HG03575 (cell line): ENCODE measurements around the gene FBXL17.

ENCODE experiments used
- ATAC-seq: cut with Tn5 transposase; IDR thresholded peaks from one replicate; pipeline ENCODE4 v1.9.1; 2021; ENCODE audit not compliant: unreplicated experiment, insufficient number of reproducible peaks, low FRiP score; ENCODE audit errors: extremely low read depth

FBXL17 gene

GRCh38 chr5:108379722-108380530, 2.0 kb downstream of the FBXL17 start:
- no peak for ATAC-seq

DNA sequence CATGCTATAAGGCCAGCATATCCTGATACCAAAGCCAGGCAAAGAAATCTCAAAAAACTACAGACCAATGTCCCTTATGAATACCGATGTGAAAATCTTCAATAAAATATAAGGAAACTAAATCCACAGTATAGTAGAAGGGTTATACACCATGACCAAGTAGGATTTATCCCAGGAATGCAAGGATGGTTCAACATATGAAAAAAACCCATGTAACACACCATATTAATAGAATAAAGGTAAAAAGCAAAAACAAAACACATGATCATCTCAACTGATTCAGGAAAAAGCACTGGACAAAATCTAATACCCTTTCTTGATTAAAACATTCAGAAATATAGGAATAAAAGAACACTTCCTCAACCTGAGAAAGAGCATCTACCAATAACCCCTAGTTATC, 6.1 kb downstream of the FBXL17 start:
- ATAC-seq: no peak

DNA sequence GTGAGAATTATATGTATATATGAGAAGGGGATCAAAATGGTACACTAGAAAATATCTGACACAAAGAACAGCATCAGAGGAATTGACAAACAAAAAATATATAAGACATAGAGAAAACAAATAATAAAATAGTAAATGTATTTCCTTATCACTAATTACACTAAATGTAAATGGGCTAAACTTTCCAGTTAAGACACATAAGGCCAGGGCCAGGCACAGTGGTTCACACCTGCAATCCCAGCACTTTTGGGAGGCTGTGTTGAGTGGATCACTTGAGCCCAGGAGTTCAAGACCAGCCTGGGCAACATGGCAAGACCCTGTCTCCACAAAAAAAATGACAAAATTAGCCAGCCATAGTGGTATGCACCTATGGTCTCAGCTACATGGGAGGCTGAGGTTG, 8.5 kb downstream of the FBXL17 start:
- no peak for ATAC-seq

DNA sequence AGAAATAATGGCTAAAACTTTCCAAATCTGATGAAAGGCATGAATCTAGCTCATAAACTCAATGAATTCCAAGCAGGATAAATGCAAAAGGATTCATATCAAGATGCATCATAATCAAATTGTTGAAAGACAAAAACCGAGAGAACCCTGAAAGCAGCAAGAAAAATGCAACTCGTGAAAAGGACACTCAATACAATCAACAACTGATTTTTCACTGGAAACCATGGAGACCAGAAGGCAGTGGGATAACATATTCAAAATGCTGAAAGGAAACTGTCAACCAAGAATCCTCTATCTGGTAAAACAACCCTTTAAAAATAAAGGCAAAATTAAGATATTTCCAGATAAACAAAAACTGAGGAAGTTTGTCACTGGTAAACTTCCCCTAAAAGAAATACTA, 9.5 kb downstream of the FBXL17 start:
- ATAC-seq: no peak

GRCh38 chr5:108371263-108371662, 10.6 kb downstream of the FBXL17 start:
- no peak for ATAC-seq

DNA sequence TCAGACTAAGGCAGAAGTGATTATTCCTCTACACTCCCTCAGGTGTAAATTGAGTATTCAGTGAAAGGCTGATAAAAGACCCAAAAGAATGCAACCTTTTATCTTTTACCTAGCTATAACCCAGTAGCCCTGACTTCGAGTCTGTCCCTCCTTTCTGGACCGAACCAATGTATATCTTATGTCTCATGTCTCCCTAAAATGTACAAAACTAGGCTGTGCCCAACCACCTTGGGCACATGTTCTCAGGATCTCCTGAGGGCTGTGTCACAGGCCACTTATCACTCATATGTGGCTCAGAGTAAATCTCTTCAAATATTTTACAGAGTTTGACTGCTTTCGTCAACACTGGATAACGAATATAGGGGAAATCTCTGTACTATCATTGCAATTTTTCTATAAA, 12.7 kb downstream of the FBXL17 start:
- no peak for ATAC-seq

DNA sequence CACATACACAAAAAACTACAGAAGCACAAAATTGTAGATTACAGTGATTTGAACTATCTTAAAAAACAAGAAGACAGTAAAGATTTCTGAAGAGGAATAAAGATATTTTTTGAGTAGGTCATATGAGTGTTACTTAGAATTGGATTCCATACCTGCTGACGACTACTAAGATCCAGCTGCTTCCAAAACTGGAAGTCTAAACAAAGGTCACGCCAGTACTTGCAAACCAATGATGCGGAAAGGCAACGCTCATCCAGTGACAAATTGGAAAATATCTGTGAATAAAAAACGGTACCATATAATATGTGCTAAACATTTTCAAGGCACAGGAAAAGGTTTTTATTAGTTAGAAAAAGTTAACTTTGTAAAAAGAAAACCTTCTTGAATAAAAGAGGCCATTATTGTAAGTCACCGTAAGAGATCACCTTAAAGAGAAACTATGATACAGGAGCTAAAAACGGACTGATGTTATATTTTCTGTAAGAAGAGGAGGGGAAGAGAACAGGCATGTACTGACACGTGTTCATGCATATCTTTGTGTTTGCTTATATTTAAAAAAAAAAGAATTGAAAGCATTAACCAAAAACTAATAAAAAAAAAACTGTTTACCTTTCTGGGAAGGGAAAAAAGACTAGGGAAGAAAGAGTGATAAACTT, 14.1 kb downstream of the FBXL17 start:
- no peak for ATAC-seq

DNA sequence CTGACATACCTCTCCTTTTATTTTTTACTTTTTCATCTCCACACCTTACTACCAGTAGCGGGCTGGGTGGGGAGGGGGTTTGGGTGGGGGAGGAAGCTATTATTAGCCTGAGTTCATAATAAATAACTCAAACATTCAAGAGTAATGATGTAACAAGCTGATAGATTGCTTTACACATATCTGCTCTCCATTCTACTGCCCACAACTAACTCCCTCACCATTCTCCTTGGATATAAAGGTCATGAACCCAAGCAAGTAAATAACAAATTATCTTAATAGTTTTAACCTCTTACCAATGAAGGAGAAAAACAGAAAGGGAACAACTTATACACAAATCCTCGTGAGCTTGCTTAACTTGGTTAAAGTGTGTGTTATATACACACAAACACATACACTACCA, 15.4 kb downstream of the FBXL17 start:
- ATAC-seq: no peak

DNA sequence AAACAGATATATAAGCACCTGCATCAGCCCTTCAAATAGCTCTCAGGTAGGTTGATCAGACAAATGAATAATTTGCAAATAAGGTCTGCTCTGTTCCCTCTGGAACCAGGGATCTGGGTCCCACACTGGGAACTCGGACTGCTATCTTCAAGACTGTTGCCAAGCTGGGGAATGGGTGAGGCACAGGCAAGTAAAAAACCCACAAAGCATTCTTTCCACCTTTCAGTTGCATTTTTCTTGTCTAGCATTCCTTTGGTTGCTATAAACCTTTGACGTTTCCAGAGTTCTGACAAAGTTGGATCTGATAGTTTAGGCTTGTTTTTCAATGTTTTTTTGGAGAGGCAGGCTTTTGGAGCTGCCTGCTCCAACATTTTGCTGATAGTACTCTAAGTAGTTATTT, 20.1 kb downstream of the FBXL17 start:
- no peak for ATAC-seq

DNA sequence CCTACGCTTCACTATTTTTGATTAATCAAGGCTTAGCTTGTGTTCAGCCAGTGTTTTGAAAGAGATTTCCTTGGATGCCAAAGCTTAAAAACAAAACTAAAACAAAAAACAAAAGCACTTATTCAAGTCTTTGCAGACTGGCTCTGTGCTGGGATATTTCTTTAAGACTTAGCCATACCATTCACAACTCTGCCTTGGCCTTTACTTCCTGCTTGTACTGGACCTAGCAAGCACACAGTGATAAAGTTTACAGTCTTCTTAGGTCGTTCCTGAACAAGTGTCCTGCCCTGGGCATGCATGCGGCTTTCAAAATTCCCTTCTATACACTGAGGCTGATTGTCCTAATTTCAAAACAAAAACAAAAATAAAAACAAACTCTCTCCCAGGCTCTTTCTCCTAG, 20.7 kb downstream of the FBXL17 start:
- no peak for ATAC-seq

- no peak for ATAC-seq
Measured at GRCh38 chr5:108360280-108360679, 21.6 kb downstream of the FBXL17 start.

DNA sequence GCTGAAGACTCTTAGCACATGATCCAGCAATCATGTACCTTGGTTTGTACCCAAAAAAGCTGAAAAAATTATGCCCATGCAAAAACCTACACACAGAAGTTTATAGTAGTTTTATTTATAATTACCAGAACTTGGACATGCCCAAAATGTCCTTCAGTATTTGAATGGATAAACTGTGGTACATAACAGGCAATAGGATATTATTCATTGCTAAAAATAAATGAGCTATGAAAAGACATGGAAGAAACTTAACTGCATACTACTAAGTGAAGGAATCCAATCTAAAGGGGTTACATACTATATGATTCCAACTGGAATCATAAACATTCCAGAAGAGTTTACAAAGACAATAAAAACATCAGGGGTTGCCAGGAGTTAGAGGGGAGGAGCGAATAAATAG, 25.6 kb downstream of the FBXL17 start:
- no peak for ATAC-seq

GRCh38 chr5:108353087-108353486, 28.8 kb downstream of the FBXL17 start:
- ATAC-seq: no peak

- peak; percentile 88 for ATAC-seq
Measured at GRCh38 chr5:108345541-108346171, 36.2 kb downstream of the FBXL17 start.

DNA sequence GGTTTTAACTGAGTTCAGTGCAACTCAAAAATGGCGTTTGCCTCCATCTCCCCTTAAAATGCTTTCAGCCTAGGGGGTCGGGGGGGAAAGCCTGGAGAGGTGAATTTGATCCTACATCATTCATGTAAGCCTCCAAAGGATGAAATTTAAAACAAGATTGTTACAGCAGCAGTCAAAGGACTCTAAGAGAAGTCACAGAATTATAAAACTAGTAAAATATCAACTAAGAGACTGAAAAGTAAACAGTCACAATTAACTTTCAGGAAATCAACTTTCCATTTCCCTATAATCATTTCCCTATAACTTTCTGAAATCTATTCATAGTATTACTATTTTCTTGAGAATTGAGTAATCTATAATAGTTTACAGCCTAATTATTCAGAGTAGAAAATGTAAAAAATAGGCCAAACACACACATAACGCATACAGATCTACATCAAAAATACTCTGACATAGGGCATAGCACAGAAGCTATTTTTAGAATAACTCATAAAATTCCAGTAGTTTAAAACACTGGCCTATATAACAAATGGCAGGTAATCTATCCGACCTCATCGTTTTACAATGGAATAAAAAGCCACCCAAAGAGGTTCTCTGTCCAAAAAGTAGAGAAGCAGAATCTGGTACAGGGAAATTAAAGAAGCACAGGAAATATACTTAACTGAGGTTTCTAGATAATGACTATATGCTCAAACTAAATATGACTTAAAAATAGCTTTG, 37.6 kb downstream of the FBXL17 start:
- ATAC-seq: no peak

- no peak for ATAC-seq
Measured at GRCh38 chr5:108341866-108342265, 40.0 kb downstream of the FBXL17 start.

DNA sequence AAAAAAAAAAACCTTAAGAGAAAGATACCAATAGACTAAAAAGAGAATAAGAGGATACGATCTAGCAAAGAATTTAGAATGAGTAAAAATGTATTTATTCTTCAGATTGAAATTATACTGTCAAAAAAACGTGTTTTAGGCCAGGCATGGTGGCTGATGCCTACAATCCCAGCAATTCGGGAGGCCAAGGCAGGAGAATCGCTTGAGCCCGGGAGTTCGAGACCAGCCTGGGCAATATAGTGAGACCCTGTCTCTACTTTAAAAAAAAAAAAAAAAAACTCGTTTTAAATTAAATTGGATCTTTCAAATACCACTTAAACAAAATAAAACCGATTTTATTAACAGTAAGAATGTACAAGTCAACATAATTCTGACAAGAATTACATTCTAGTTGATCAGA, 41.8 kb downstream of the FBXL17 start:
- ATAC-seq: no peak

DNA sequence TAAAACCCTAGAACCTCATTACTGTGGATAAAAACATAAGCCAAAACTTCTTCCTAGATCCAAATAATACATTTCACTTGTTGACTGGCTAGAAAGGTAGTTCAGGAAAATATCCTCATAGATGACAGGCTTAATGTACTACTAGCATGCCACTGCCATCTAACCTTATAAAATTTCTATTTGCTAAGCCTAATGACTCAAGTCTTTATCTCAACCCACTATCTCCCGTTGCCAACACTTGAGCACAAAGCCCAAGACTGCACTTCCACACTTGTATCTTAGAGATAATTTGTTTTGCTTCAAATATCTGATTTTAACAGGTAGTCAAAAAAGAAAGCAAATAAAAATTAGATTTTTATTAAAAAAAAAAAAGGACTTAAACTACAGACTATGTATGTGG, 42.7 kb downstream of the FBXL17 start:
- ATAC-seq: no peak

DNA sequence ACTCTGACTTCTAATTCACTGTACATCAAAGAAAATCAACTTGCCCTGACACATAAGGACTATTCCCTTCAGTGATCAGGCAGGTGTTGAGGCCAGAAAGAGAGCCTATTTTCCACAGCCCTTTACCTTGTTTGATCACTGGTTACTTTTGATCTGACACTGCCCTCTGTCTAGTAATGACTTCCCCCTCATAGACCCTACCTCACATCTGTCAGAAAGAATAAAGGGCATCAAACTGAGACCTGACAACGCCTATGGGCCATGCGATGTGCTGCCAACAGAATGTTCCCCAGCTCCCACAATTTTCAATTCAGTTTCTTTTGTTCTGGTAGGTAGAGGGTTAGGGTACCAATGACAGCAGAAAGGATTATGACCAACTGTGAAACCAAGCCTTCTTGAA, 47.7 kb downstream of the FBXL17 start:
- ATAC-seq: no peak

- no peak for ATAC-seq
Measured at GRCh38 chr5:108326982-108327381, 54.9 kb downstream of the FBXL17 start.
